ENCODE measurements around the gene BACH2.

GRCh38 chr6:90082847-90083246, 213.8 kb downstream of the BACH2 start:
- TF ChIP-seq POLR2A (IDR thresholded peaks at IDR 0.05) (no peak), CTCF (IDR thresholded peaks at IDR 0.05) (no peak)
